ENCODE data around the gene SDK2. TPM values are rescaled to one million over a fixed set of nuclear protein-coding genes. Genes with fewer than 3 reads are reported as not detected.

SDK2 gene
- total and polyA plus RNA-seq, 2 donors: 0.66 to 0.87 TPM

- no peak for DNase-seq (ENCODE audit: low read depth in 6 of 9, low spot score in 9 of 9)
- no peaks in the 10 kb centered on the region for H3K27me3 ChIP-seq (ENCODE audit: control insufficient read depth in 2 of 2, insufficient read depth in 1 of 2, low read length in 1 of 2)
- H3K4me3 ChIP-seq (ENCODE audit: low read length in 2 of 2): no peak overlapping the region
- H3K36me3 ChIP-seq (ENCODE audit: control insufficient read depth in 2 of 2, insufficient read depth in 2 of 2, low read length in 1 of 2): no peaks in the 10 kb centered on the region
- peaks cover 0 to 6% of the 10 kb centered on the region in 2 donors for H3K4me1 ChIP-seq (ENCODE audit: control insufficient read depth in 2 of 2, insufficient read depth in 2 of 2, low read length in 2 of 2)
- H3K9me3 ChIP-seq (ENCODE audit: control insufficient read depth in 2 of 2, insufficient read depth in 1 of 2, low read length in 1 of 2): no peaks in the 10 kb centered on the region
- H3K27ac ChIP-seq (ENCODE audit: low read depth in 1 of 2, low read length in 1 of 2): no peak overlapping the region
- 96% methylated on average over 10 of the region's 10 CpGs for WGBS
Observed at GRCh38 chr17:73359352-73359751, 284.9 kb downstream of the SDK2 start.

DNA sequence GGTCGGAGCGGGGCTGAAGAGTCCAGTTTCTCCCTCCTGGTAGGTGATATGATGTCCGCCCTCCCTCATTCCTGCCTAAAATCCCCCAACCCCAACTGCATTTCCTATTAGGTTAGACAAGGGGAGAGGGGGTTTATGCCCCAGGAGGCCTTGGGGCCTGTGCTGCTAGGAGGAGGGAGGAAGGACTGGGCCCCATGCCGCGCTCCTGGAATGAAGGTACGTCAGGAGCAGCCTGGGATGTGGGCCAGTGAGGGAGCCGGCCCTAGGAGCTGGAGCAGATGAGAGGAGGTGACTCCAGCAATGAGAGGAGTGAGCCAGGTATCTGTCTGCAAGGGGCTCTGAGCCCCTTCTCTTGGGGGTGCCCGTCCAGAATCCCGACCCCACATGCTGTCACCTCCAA lies 285.6 kb downstream of the SDK2 start:
- Histone ChIP-seq H3K36me3 (ENCODE audit: control insufficient read depth in 2 of 2, insufficient read depth in 2 of 2, low read length in 1 of 2) (no peaks in the 10 kb centered on the region), H3K27me3 (ENCODE audit: control insufficient read depth in 2 of 2, insufficient read depth in 1 of 2, low read length in 1 of 2) (no peaks in the 10 kb centered on the region), H3K9me3 (ENCODE audit: control insufficient read depth in 2 of 2, insufficient read depth in 1 of 2, low read length in 1 of 2) (no peaks in the 10 kb centered on the region), H3K4me3 (ENCODE audit: low read length in 2 of 2) (no peak overlapping the region), H3K4me1 (ENCODE audit: control insufficient read depth in 2 of 2, insufficient read depth in 2 of 2, low read length in 2 of 2) (peaks cover 0 to 6% of the 10 kb centered on the region in 2 donors), H3K27ac (ENCODE audit: low read depth in 1 of 2, low read length in 1 of 2) (no peak overlapping the region)
- WGBS: 89% methylated on average over 9 of the region's 9 CpGs
- no peak for DNase-seq (ENCODE audit: low read depth in 6 of 9, low spot score in 9 of 9)

DNA sequence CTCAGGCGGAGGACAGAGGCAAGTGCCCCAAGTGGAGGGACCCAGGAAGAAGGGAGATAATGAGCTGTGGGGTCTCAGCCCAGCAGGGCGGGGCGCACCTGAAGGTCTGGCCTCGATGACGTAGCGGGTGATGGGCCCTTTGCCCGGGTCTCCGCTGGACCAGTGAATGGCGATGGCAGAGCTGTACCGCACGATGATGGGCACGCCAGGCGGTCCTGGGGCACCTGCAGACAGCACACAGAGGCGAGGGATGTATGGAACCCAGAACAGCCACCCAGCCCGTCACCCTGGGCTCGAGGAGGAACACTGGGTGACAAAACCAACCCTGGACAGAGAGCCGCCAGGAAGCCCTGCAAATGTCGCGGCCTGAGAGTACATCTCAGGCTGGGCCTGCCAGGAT lies 286.3 kb downstream of the SDK2 start:
- DNase-seq (ENCODE audit: low read depth in 6 of 9, low spot score in 9 of 9): no peak
- Histone ChIP-seq H3K27me3 (ENCODE audit: control insufficient read depth in 2 of 2, insufficient read depth in 1 of 2, low read length in 1 of 2) (no peaks in the 10 kb centered on the region), H3K36me3 (ENCODE audit: control insufficient read depth in 2 of 2, insufficient read depth in 2 of 2, low read length in 1 of 2) (no peaks in the 10 kb centered on the region), H3K9me3 (ENCODE audit: control insufficient read depth in 2 of 2, insufficient read depth in 1 of 2, low read length in 1 of 2) (no peaks in the 10 kb centered on the region), H3K4me3 (ENCODE audit: low read length in 2 of 2) (no peak overlapping the region), H3K4me1 (ENCODE audit: control insufficient read depth in 2 of 2, insufficient read depth in 2 of 2, low read length in 2 of 2) (peaks cover 0 to 6% of the 10 kb centered on the region in 2 donors), H3K27ac (ENCODE audit: low read depth in 1 of 2, low read length in 1 of 2) (no peak overlapping the region)
- WGBS: 98% methylated on average over 19 of the region's 19 CpGs

GRCh38 chr17:73357318-73357717 lies 286.9 kb downstream of the SDK2 start:
- no peak for DNase-seq (ENCODE audit: low read depth in 6 of 9, low spot score in 9 of 9)
- H3K36me3 ChIP-seq (ENCODE audit: control insufficient read depth in 2 of 2, insufficient read depth in 2 of 2, low read length in 1 of 2): no peaks in the 10 kb centered on the region
- H3K27me3 ChIP-seq (ENCODE audit: control insufficient read depth in 2 of 2, insufficient read depth in 1 of 2, low read length in 1 of 2): no peaks in the 10 kb centered on the region
- no peak overlapping the region for H3K27ac ChIP-seq (ENCODE audit: low read depth in 1 of 2, low read length in 1 of 2)
- 94% methylated on average over 9 of the region's 9 CpGs for WGBS
- H3K4me3 ChIP-seq (ENCODE audit: low read length in 2 of 2): no peak overlapping the region
- H3K4me1 ChIP-seq (ENCODE audit: control insufficient read depth in 2 of 2, insufficient read depth in 2 of 2, low read length in 2 of 2): peaks cover 0 to 6% of the 10 kb centered on the region in 2 donors
- H3K9me3 ChIP-seq (ENCODE audit: control insufficient read depth in 2 of 2, insufficient read depth in 1 of 2, low read length in 1 of 2): no peaks in the 10 kb centered on the region

DNA sequence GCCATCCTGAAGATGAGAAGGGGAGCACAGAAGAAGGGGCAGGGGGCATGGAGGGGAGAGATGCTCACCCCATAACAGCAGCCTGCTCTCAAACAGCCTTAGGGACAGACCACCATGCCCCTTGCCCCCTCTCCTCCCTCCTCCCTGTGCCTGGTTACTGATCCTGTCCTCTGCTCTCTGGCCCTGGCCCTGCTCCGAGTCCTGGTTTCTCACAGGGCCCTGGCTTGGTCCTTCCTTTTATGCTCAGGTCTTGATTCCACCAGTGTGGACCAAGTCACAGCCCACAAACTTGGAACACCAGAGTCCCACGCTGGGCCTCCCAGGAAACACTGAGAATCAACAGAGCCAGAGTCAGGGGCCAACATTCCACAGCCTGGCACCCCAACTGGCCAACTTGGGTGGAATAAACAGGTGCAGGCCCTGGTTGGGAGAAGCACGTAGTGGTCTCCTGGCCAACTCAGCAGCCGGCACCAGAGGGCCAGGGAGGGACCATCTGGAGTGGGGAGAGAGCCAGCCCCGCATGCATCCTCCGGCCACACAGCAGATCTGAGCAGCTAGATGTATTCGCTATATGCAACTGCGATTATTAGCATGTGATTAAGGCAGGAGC lies 287.6 kb downstream of the SDK2 start:
- H3K36me3 ChIP-seq (ENCODE audit: control insufficient read depth in 2 of 2, insufficient read depth in 2 of 2, low read length in 1 of 2): no peaks in the 10 kb centered on the region
- H3K9me3 ChIP-seq (ENCODE audit: control insufficient read depth in 2 of 2, insufficient read depth in 1 of 2, low read length in 1 of 2): no peaks in the 10 kb centered on the region
- no peak for DNase-seq (ENCODE audit: low read depth in 6 of 9, low spot score in 9 of 9)
- H3K4me3 ChIP-seq (ENCODE audit: low read length in 2 of 2): no peak overlapping the region
- H3K4me1 ChIP-seq (ENCODE audit: control insufficient read depth in 2 of 2, insufficient read depth in 2 of 2, low read length in 2 of 2): peaks cover 0 to 6% of the 10 kb centered on the region in 2 donors
- H3K27me3 ChIP-seq (ENCODE audit: control insufficient read depth in 2 of 2, insufficient read depth in 1 of 2, low read length in 1 of 2): no peaks in the 10 kb centered on the region
- H3K27ac ChIP-seq (ENCODE audit: low read depth in 1 of 2, low read length in 1 of 2): no peak overlapping the region
- WGBS: 85% methylated on average over 8 of the region's 8 CpGs

DNA sequence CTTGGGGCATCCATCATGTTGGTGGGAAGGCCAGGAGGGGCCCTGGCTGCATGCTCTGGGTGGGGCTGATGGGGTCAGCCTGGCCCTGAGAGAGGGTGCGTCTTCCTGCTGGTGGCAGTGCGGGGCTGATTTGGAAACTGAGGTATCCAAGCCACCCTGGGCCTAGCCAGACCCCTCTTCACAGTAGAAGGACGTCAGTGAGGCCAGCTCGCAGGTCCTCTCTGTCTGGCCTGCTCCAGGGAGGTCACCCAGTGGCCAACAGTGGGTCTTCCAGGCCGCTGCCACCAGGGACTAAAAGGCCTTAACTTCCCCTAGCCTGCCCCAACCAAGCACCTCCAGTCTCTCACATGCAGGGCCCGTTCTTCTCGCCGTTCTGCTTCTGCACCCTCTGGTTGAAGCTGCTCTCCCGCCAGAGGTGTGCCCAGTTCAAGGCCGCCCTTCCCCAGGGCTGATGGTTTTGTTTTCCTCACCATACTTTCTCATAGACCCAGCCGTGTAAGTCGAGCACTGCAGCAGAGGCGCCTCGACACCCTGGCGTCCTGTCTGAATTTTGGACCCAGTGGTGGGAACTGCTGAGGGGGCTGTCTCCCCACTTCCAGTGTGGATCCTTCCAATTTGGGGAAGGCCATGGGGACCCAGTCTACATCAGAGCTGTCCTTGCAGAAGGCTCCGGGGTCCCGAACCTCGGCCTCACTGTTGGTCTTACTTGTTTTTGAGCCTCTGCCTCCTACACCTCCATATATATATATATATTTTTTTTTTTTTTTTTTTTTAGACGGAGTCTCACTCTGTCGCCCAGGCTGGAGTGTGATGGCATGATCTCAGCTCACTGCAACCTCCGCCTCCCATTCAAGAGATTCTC lies 289.6 kb downstream of the SDK2 start:
- Histone ChIP-seq H3K4me3 (ENCODE audit: low read length in 2 of 2) (no peak overlapping the region), H3K27me3 (ENCODE audit: control insufficient read depth in 2 of 2, insufficient read depth in 1 of 2, low read length in 1 of 2) (no peaks in the 10 kb centered on the region), H3K4me1 (ENCODE audit: control insufficient read depth in 2 of 2, insufficient read depth in 2 of 2, low read length in 2 of 2) (peaks cover 0 to 4% of the 10 kb centered on the region in 2 donors), H3K27ac (ENCODE audit: low read depth in 1 of 2, low read length in 1 of 2) (no peak overlapping the region), H3K36me3 (ENCODE audit: control insufficient read depth in 2 of 2, insufficient read depth in 2 of 2, low read length in 1 of 2) (no peaks in the 10 kb centered on the region), H3K9me3 (ENCODE audit: control insufficient read depth in 2 of 2, insufficient read depth in 1 of 2, low read length in 1 of 2) (no peaks in the 10 kb centered on the region)
- 98% methylated on average over 21 of the region's 21 CpGs for WGBS
- no peak for DNase-seq (ENCODE audit: low read depth in 6 of 9, low spot score in 9 of 9)

DNA sequence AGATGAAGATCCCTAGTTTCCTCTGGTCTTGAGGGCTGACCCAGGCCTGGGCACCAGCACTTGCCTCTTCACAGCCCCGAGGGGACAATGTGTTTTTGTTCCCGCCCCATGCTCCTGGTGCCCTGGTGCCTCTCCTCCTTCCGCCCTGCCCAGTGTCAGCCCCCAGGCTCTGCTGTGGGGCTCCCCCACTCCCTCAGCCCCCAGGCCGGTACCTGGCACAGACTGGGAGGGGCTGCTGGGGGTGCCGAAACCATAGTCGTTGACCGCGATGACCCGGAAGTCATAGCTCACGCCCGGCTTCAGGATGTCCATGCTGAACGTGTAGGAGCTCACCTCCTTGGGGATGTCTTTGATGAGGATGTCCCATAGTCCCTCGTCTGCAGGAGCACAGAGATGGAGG lies 292.0 kb downstream of the SDK2 start:
- no peaks in the 10 kb centered on the region for H3K36me3 ChIP-seq (ENCODE audit: control insufficient read depth in 2 of 2, insufficient read depth in 2 of 2, low read length in 1 of 2)
- no peak overlapping the region for H3K4me3 ChIP-seq (ENCODE audit: low read length in 2 of 2)
- WGBS: 95% methylated on average over 13 of the region's 13 CpGs
- peaks cover 0 to 6% of the 10 kb centered on the region in 2 donors for H3K4me1 ChIP-seq (ENCODE audit: control insufficient read depth in 2 of 2, insufficient read depth in 2 of 2, low read length in 2 of 2)
- H3K27me3 ChIP-seq (ENCODE audit: control insufficient read depth in 2 of 2, insufficient read depth in 1 of 2, low read length in 1 of 2): no peaks in the 10 kb centered on the region
- DNase-seq (ENCODE audit: low read depth in 6 of 9, low spot score in 9 of 9): no peak
- no peak overlapping the region for H3K27ac ChIP-seq (ENCODE audit: low read depth in 1 of 2, low read length in 1 of 2)
- no peaks in the 10 kb centered on the region for H3K9me3 ChIP-seq (ENCODE audit: control insufficient read depth in 2 of 2, insufficient read depth in 1 of 2, low read length in 1 of 2)

- DNase-seq (ENCODE audit: low read depth in 6 of 9, low spot score in 9 of 9): no peak
Observed at GRCh38 chr17:73351764-73352163, 292.5 kb downstream of the SDK2 start.

GRCh38 chr17:73350864-73351263 lies 293.4 kb downstream of the SDK2 start:
- H3K36me3 ChIP-seq (ENCODE audit: control insufficient read depth in 2 of 2, insufficient read depth in 2 of 2, low read length in 1 of 2): no peaks in the 10 kb centered on the region
- WGBS: 98% methylated on average over 5 of the region's 5 CpGs
- H3K27me3 ChIP-seq (ENCODE audit: control insufficient read depth in 2 of 2, insufficient read depth in 1 of 2, low read length in 1 of 2): no peaks in the 10 kb centered on the region
- no peak overlapping the region for H3K27ac ChIP-seq (ENCODE audit: low read depth in 1 of 2, low read length in 1 of 2)
- H3K9me3 ChIP-seq (ENCODE audit: control insufficient read depth in 2 of 2, insufficient read depth in 1 of 2, low read length in 1 of 2): no peaks in the 10 kb centered on the region
- DNase-seq (ENCODE audit: low read depth in 6 of 9, low spot score in 9 of 9): no peak
- H3K4me3 ChIP-seq (ENCODE audit: low read length in 2 of 2): no peak overlapping the region
- peaks cover 0 to 6% of the 10 kb centered on the region in 2 donors for H3K4me1 ChIP-seq (ENCODE audit: control insufficient read depth in 2 of 2, insufficient read depth in 2 of 2, low read length in 2 of 2)

More at GRCh38 chr17:73351764-73352163, 292.5 kb downstream of the SDK2 start:
- Histone ChIP-seq H3K27me3 (ENCODE audit: control insufficient read depth in 2 of 2, insufficient read depth in 1 of 2, low read length in 1 of 2) (no peaks in the 10 kb centered on the region), H3K4me1 (ENCODE audit: control insufficient read depth in 2 of 2, insufficient read depth in 2 of 2, low read length in 2 of 2) (peaks cover 0 to 6% of the 10 kb centered on the region in 2 donors), H3K4me3 (ENCODE audit: low read length in 2 of 2) (no peak overlapping the region), H3K27ac (ENCODE audit: low read depth in 1 of 2, low read length in 1 of 2) (no peak overlapping the region), H3K9me3 (ENCODE audit: control insufficient read depth in 2 of 2, insufficient read depth in 1 of 2, low read length in 1 of 2) (no peaks in the 10 kb centered on the region), H3K36me3 (ENCODE audit: control insufficient read depth in 2 of 2, insufficient read depth in 2 of 2, low read length in 1 of 2) (no peaks in the 10 kb centered on the region)
- WGBS: 88% methylated on average over 3 of the region's 3 CpGs
